Prostate gland (tissue), 2 donors: Measurements from ENCODE around the gene MYO9A. TPM values are rescaled to one million over a fixed set of nuclear protein-coding genes. Genes with fewer than 3 reads are reported as not detected.
"Not testable (repeated sequence)": the region's sequence is repeated elsewhere in the genome, so short reads cannot be mapped to it uniquely, and the experiment has no call there.

ENCODE experiments used
- DNase-seq: peaks from one replicate; pipeline ENCODE4 v3.0.0-alpha.2; 2019; ENCODE audit warnings: low spot score
- H3K27ac ChIP-seq, 2 donors: fragments of 200-600 bp; sonication (generic); 2 replicates each; pipeline ENCODE4 v1.5.1; 2017 to 2019
- H3K27me3 ChIP-seq: fragments of 200-600 bp; sonication (generic); replicated peaks from 2 replicates; pipeline ENCODE4 v1.5.1; 2019; ENCODE audit not compliant: insufficient read depth
- H3K36me3 ChIP-seq, 2 donors: fragments of 200-600 bp; sonication (generic); 1 replicate in 1 of 2; 2 replicates in 1 of 2; pipeline versions ENCODE4 v1.5.1 to v1.8.1; 2017 to 2019
- H3K4me1 ChIP-seq: fragments of 200-600 bp; sonication (generic); replicated peaks from 2 replicates; pipeline ENCODE4 v1.5.1; 2019
- H3K4me3 ChIP-seq, 2 donors: fragments of 200-600 bp; sonication (generic); 2 replicates each; pipeline ENCODE4 v1.5.1; 2017 to 2019
- H3K9me3 ChIP-seq: fragments of 200-600 bp; sonication (generic); 2 replicates; pipeline ENCODE4 v1.5.1; 2017
- CTCF ChIP-seq, 4 experiments: fragments of 200-600 bp in 2 of 4; fragments of 450-650 bp in 2 of 4; sonication (generic) in 2 of 4; IDR thresholded peaks; 1 replicate in 3 of 4; 2 replicates in 1 of 4; pipeline ENCODE4 v1.5.1; 2016 to 2019; ENCODE audit warnings: antibody characterized with exemption in 4 of 4, mild to moderate bottlenecking in 2 of 4, moderate library complexity in 2 of 4
- POLR2A ChIP-seq: fragments of 450-650 bp; IDR thresholded peaks from one replicate; pipeline ENCODE4 v1.6.1; 2016; ENCODE audit warnings: antibody characterized with exemption, mild to moderate bottlenecking
- POLR2AphosphoS5 ChIP-seq: sonication (generic); formaldehyde crosslinking; IDR thresholded peaks from one replicate; pipeline ENCODE4 v1.6.1; 2017; ENCODE audit warnings: antibody characterized with exemption
- WGBS: methylation state at CpG from one replicate; pipeline ENCODE4 v1.1.5; 2018; 5-methylcytosine and 5-hydroxymethylcytosine counted together
- intact Hi-C: fragments of 100-400 bp; cut with DNase I; formaldehyde crosslinking; loops from one replicate; pipeline ENCODE4 v1.14.2; 2022
- total RNA-seq, 2 donors: library from RNA; depleted of rRNA; stranded (reverse); fragments of >200 nt; gene quantifications; one replicate each; pipeline ENCODE4 v1.1.0, GENCODE V29; 2016

MYO9A gene
- total RNA-seq, 2 donors from 2014 or later: 29.4 to 252 TPM

DNA sequence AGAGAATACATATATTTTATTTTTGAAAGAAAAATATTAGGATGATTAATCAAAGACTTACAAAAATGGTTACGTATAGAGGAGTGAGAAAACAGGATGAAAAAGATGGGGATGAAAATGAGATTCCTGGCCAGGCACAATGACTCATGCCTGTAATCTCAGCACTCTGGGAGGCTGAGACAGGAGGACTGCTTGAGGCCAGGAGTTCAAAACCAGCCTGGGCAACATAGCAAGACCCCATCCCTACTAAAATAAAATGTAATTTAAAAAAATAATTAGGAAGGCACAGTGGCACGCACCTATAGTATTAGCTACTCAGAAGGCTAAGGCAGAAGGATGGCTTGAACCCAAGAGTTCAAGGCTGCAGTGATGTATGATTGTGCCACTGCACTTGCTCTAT, 11.9 kb downstream of the MYO9A start:
- intact Hi-C loops: no loop called here
- WGBS: 95% methylated on average over 2 of the region's 2 CpGs
- H3K27ac ChIP-seq: no peak overlapping the region
- H3K27me3 ChIP-seq: no peaks in the 10 kb centered on the region
- no peak overlapping the region for H3K4me3 ChIP-seq
- no peaks in the 10 kb centered on the region for H3K9me3 ChIP-seq
- no peaks in the 10 kb centered on the region for H3K36me3 ChIP-seq
- DNase-seq: no peak
- no peak for TF ChIP-seq POLR2AphosphoS5
- no peak for TF ChIP-seq POLR2A
- no peak for TF ChIP-seq CTCF (IDR thresholded peaks at IDR 0.05)
- H3K4me1 ChIP-seq: no peaks in the 10 kb centered on the region

GRCh38 chr15:72105111-72105510, 12.8 kb downstream of the MYO9A start:
- TF ChIP-seq POLR2AphosphoS5 (no peak), POLR2A (no peak), CTCF (IDR thresholded peaks at IDR 0.05) (no peak)
- no peak for DNase-seq
- intact Hi-C loops: no loop called here
- Histone ChIP-seq H3K4me1 (no peaks in the 10 kb centered on the region), H3K27me3 (no peaks in the 10 kb centered on the region), H3K9me3 (no peaks in the 10 kb centered on the region), H3K4me3 (no peak overlapping the region), H3K27ac (no peak overlapping the region), H3K36me3 (no peaks in the 10 kb centered on the region)
- 94% methylated on average over 3 of the region's 3 CpGs for WGBS

DNA sequence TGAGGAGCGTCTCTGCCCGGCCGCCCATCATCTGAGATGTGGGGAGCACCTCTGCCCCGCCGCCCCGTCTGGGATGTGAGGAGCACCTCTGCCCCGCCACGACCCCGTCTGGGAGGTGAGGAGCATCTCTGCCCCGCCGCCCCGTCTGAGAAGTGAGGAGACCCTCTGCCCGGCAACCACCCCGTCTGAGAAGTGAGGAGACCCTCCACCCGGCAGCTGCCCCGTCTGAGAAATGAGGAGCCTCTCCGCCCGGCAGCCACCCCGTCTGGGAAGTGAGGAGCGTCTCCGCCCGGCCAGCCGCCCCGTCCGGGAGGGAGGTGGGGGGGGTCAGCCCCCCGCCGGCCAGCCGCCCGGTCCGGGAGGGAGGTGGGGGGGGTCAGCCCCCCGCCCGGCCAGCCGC, 17.4 kb downstream of the MYO9A start:
- H3K36me3 ChIP-seq, intact Hi-C loops, H3K27me3 ChIP-seq, H3K4me3 ChIP-seq, H3K4me1 ChIP-seq, DNase-seq, H3K9me3 ChIP-seq, H3K27ac ChIP-seq: not testable (repeated sequence)
- whole genome bisulfite sequencing: 100% methylated on average over 5 of the region's 33 CpGs

DNA sequence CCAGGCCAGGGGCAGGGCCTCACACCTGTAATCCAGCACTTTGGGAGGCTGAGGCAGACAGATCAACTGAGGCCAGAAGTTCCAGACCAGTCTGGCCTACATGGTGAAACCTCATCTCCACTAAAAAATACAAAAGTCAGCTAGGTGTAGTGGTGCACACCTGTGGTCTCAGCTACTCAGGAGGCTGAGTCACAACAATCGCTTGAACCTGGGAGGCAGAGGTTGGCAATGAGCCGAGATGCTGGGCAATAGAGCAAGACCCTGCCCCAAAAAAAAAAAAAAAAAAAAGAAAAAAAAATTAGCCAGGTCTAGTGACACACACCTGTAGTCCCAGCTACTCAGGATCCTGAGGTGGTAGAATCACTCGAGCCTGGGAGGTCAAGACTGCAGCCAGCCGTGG, 18.8 kb downstream of the MYO9A start:
- TF ChIP-seq POLR2AphosphoS5: no peak
- TF ChIP-seq CTCF (IDR thresholded peaks at IDR 0.05): no peak
- no peak for TF ChIP-seq POLR2A
- Histone ChIP-seq H3K27me3 (no peaks in the 10 kb centered on the region), H3K9me3 (no peaks in the 10 kb centered on the region), H3K4me3 (no peak overlapping the region), H3K4me1 (no peaks in the 10 kb centered on the region), H3K27ac (no peak overlapping the region), H3K36me3 (no peaks in the 10 kb centered on the region)
- intact Hi-C loops: no loop called here
- DNase-seq: no peak
- WGBS: 94% methylated on average over 4 of the region's 4 CpGs

DNA sequence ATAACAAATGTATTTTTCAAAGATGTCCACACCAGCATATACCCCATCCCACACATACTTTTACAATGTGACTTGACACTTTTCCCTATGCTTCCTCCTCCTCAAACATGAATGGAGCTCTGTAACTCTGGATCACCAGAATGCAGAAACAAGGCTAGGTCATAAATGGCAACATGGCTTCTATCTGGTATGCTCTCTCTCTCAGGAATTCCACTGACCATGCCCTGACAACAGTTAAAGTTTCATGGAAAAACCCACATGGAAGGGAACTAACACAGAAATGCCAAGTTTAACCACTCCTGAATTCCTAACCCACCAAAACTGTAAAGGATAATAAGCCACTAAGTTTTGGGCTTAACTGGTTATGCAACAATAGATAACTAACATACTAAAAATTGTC, 19.9 kb downstream of the MYO9A start:
- intact Hi-C loops: no loop called here
- no peak overlapping the region for H3K27ac ChIP-seq

More for the DNA sequence above, 19.9 kb downstream of the MYO9A start:
- Histone ChIP-seq H3K27me3 (no peaks in the 10 kb centered on the region), H3K4me3 (no peak overlapping the region), H3K9me3 (no peaks in the 10 kb centered on the region), H3K4me1 (no peaks in the 10 kb centered on the region), H3K36me3 (no peaks in the 10 kb centered on the region)
- DNase-seq: no peak
- no peak for TF ChIP-seq CTCF (IDR thresholded peaks at IDR 0.05)
- no peak for TF ChIP-seq POLR2AphosphoS5
- TF ChIP-seq POLR2A: no peak
